Embryonic facial prominence (tissue), 1 donor: ENCODE data around the gene GRM5.
"Not testable (repeated sequence)": the region's sequence is repeated elsewhere in the genome, so short reads cannot be mapped to it uniquely, and the experiment has no call there.

Experiments used
- DNase-seq: peaks from one replicate; pipeline ENCODE4 v3.0.0-alpha.2; 2016; ENCODE audit errors: extremely low spot score

Gene GRM5

GRCh38 chr11:88838139-88838538, 227.6 kb downstream of the GRM5 start:
- not testable (repeated sequence) for DNase-seq

GRCh38 chr11:88835709-88836108, 230.1 kb downstream of the GRM5 start:
- not testable (repeated sequence) for DNase-seq

GRCh38 chr11:88831303-88831890, 234.4 kb downstream of the GRM5 start:
- no peak for DNase-seq

GRCh38 chr11:88827018-88827676, 238.6 kb downstream of the GRM5 start:
- no peak for DNase-seq

- no peak for DNase-seq
Measured at GRCh38 chr11:88819616-88820015, 246.2 kb downstream of the GRM5 start.

GRCh38 chr11:88818978-88819377, 246.8 kb downstream of the GRM5 start:
- DNase-seq = no peak

GRCh38 chr11:88815505-88815904, 250.3 kb downstream of the GRM5 start:
- no peak for DNase-seq

- no peak for DNase-seq
Measured at GRCh38 chr11:88814076-88814475, 251.7 kb downstream of the GRM5 start.

- DNase-seq = no peak
Measured at GRCh38 chr11:88813233-88813915, 252.4 kb downstream of the GRM5 start.

- no peak for DNase-seq
Measured at GRCh38 chr11:88810420-88811097, 255.2 kb downstream of the GRM5 start.

GRCh38 chr11:88809126-88809525, 256.7 kb downstream of the GRM5 start:
- DNase-seq = no peak

- no peak for DNase-seq
Measured at GRCh38 chr11:88807349-88807748, 258.4 kb downstream of the GRM5 start.

GRCh38 chr11:88806410-88806809, 259.4 kb downstream of the GRM5 start:
- no peak for DNase-seq

- no peak for DNase-seq
Measured at GRCh38 chr11:88801484-88802123, 264.2 kb downstream of the GRM5 start.

- no peak for DNase-seq
Measured at GRCh38 chr11:88799771-88800500, 265.8 kb downstream of the GRM5 start.

- no peak for DNase-seq
Measured at GRCh38 chr11:88790182-88790581, 275.6 kb downstream of the GRM5 start.

- DNase-seq = no peak
Measured at GRCh38 chr11:88779577-88779976, 286.2 kb downstream of the GRM5 start.

- DNase-seq = no peak
Measured at GRCh38 chr11:88770475-88771079, 295.2 kb downstream of the GRM5 start.

GRCh38 chr11:88744140-88744539, 321.6 kb downstream of the GRM5 start:
- DNase-seq = no peak

- no peak for DNase-seq
Measured at GRCh38 chr11:88739524-88739923, 326.3 kb downstream of the GRM5 start.

- DNase-seq = no peak
Measured at GRCh38 chr11:88709567-88709966, 356.2 kb downstream of the GRM5 start.
